Stimulated activated CD4-positive, alpha-beta T cell treated with anti-CD3 and anti-CD28 coated beads, Interleukin-2, amount 100 ng/mL, for 48 hours (primary cell): ENCODE measurements around the gene NXPH2.
"Not testable (repeated sequence)": the region's sequence is repeated elsewhere in the genome, so short reads cannot be mapped to it uniquely, and the experiment has no call there.

ENCODE experiments used
- DNase-seq, 2 donors: peaks; one replicate each; pipeline ENCODE4 v3.0.0-alpha.2; 2020

NXPH2 gene

GRCh38 chr2:138707392-138708074, 72.7 kb downstream of the NXPH2 start:
- DNase-seq: no peak

- DNase-seq: no peak
Measured at GRCh38 chr2:138703242-138703641, 76.9 kb downstream of the NXPH2 start.

GRCh38 chr2:138700716-138701115, 79.5 kb downstream of the NXPH2 start:
- DNase-seq: no peak

- no peak for DNase-seq
Measured at GRCh38 chr2:138699421-138699820, 80.8 kb downstream of the NXPH2 start.

GRCh38 chr2:138698428-138698827, 81.8 kb downstream of the NXPH2 start:
- no peak for DNase-seq

- DNase-seq: no peak
Measured at GRCh38 chr2:138691667-138692066, 88.5 kb downstream of the NXPH2 start.

GRCh38 chr2:138689705-138690104, 90.5 kb downstream of the NXPH2 start:
- DNase-seq: no peak

GRCh38 chr2:138682163-138682562, 98.0 kb downstream of the NXPH2 start:
- DNase-seq: no peak

- DNase-seq: no peak
Measured at GRCh38 chr2:138677221-138677620, 103.0 kb downstream of the NXPH2 start.

GRCh38 chr2:138676619-138677021, 103.6 kb downstream of the NXPH2 start:
- DNase-seq: no peak

GRCh38 chr2:138671566-138671965, 108.6 kb downstream of the NXPH2 start:
- no peak for DNase-seq

- DNase-seq: no peak
Measured at GRCh38 chr2:138670734-138671133, 109.5 kb downstream of the NXPH2 start.

- DNase-seq: no peak
Measured at GRCh38 chr2:138665937-138666336, 114.3 kb downstream of the NXPH2 start.

GRCh38 chr2:138658187-138658894, 121.8 kb downstream of the NXPH2 start:
- DNase-seq: no peak

- DNase-seq: no peak
Measured at GRCh38 chr2:138654146-138654545, 126.0 kb downstream of the NXPH2 start.

GRCh38 chr2:138652378-138652777, 127.8 kb downstream of the NXPH2 start:
- DNase-seq: no peak

- DNase-seq: no peak
Measured at GRCh38 chr2:138649571-138649970, 130.6 kb downstream of the NXPH2 start.

GRCh38 chr2:138648606-138649005, 131.6 kb downstream of the NXPH2 start:
- DNase-seq: no peak

- DNase-seq: not testable (repeated sequence)
Measured at GRCh38 chr2:138644776-138645175, 135.4 kb downstream of the NXPH2 start.

- no peak for DNase-seq
Measured at GRCh38 chr2:138640921-138641676, 139.1 kb downstream of the NXPH2 start.

GRCh38 chr2:138637686-138638085, 142.5 kb downstream of the NXPH2 start:
- no peak for DNase-seq

GRCh38 chr2:138637061-138637460, 143.1 kb downstream of the NXPH2 start:
- no peak for DNase-seq

GRCh38 chr2:138633049-138633448, 147.1 kb downstream of the NXPH2 start:
- DNase-seq: no peak

GRCh38 chr2:138632066-138632620, 148.0 kb downstream of the NXPH2 start:
- DNase-seq: no peak
